GM23338 (cell line): ENCODE measurements around the gene EDIL3. TPM values are rescaled to one million over a fixed set of nuclear protein-coding genes. Genes with fewer than 3 reads are reported as not detected.

Experiments
- ATAC-seq: fragments of 200-7000 bp; cut with Tn5 transposase; 3 replicates; pipeline ENCODE4 v1.9.1; 2020
- DNase-seq: peaks from one replicate; pipeline ENCODE4 v3.0.0-alpha.2; 2015; ENCODE audit warnings: low spot score
- H2AFZ ChIP-seq: fragments of 200-600 bp; sonication (generic); 2 replicates; pipeline ENCODE4 v1.8.0; 2016; ENCODE audit warnings: antibody characterized with exemption, mild to moderate bottlenecking, moderate library complexity
- H3F3A ChIP-seq: fragments of 200-600 bp; sonication (generic); replicated peaks from 2 replicates; pipeline ENCODE4 v1.8.0; 2017; ENCODE audit warnings: antibody characterized with exemption, mixed run types, low read depth
- H3K27ac ChIP-seq: fragments of 200-600 bp; sonication (generic); 2 replicates; pipeline ENCODE4 v1.6.1; 2016; ENCODE audit warnings: low read depth
- H3K27me3 ChIP-seq: fragments of 200-600 bp; sonication (generic); 2 replicates; pipeline ENCODE4 v1.8.0; 2016; ENCODE audit warnings: mild to moderate bottlenecking, mixed run types, moderate library complexity; ENCODE audit not compliant: insufficient read depth
- H3K36me3 ChIP-seq: fragments of 200-600 bp; sonication (generic); 2 replicates; pipeline ENCODE4 v1.8.0; 2016; ENCODE audit warnings: mild to moderate bottlenecking; ENCODE audit not compliant: insufficient read depth
- H3K4me1 ChIP-seq: fragments of 200-600 bp; sonication (generic); 2 replicates; pipeline ENCODE4 v1.8.0; 2016; ENCODE audit warnings: mild to moderate bottlenecking, moderate library complexity; ENCODE audit not compliant: insufficient read depth
- H3K4me2 ChIP-seq: fragments of 200-600 bp; sonication (generic); 2 replicates; pipeline ENCODE4 v1.7.1; 2017; ENCODE audit warnings: mixed run types
- H3K4me3 ChIP-seq: fragments of 200-600 bp; sonication (generic); 2 replicates; pipeline ENCODE4 v1.6.1; 2016; ENCODE audit warnings: mixed run types
- H3K79me2 ChIP-seq: fragments of 200-600 bp; sonication (generic); replicated peaks from 2 replicates; pipeline ENCODE4 v1.8.0; 2017; ENCODE audit warnings: mild to moderate bottlenecking; ENCODE audit not compliant: insufficient read depth
- H3K9me2 ChIP-seq: fragments of 200-600 bp; sonication (generic); 2 replicates; pipeline ENCODE4 v1.8.0; 2017; ENCODE audit not compliant: insufficient read depth
- H4K20me1 ChIP-seq: fragments of 200-600 bp; sonication (generic); replicated peaks from 2 replicates; pipeline ENCODE4 v1.8.0; 2017; ENCODE audit warnings: mild to moderate bottlenecking; ENCODE audit not compliant: insufficient read depth
- H3K27ac Mint-ChIP-seq: 2 replicates; pipeline ENCODE4 v1.8.0; 2020; ENCODE audit warnings: inconsistent platforms, mild to moderate bottlenecking, moderate library complexity, mixed read lengths
- H3K27me3 Mint-ChIP-seq: 3 replicates; pipeline ENCODE4 v1.8.0; 2022; ENCODE audit warnings: low read depth, mild to moderate bottlenecking, moderate library complexity, mixed read lengths, inconsistent platforms; ENCODE audit not compliant: insufficient read depth, poor library complexity
- H3K36me3 Mint-ChIP-seq: 3 replicates; pipeline ENCODE4 v1.8.0; 2021; ENCODE audit warnings: low read depth, mild to moderate bottlenecking, inconsistent platforms, moderate library complexity, mixed read lengths
- H3K4me1 Mint-ChIP-seq: 3 replicates; pipeline ENCODE4 v1.8.0; 2020; ENCODE audit warnings: mild to moderate bottlenecking, inconsistent platforms, mixed read lengths
- H3K4me3 Mint-ChIP-seq: 3 replicates; pipeline ENCODE4 v1.8.0; 2021; ENCODE audit warnings: moderate library complexity, mild to moderate bottlenecking, inconsistent platforms, mixed read lengths
- H3K9me3 Mint-ChIP-seq: 3 replicates; pipeline ENCODE4 v1.8.0; 2020; ENCODE audit warnings: moderate library complexity, mild to moderate bottlenecking, inconsistent platforms, mixed read lengths
- CREB1 ChIP-seq: fragments of 250-450 bp; sonication (Bioruptor Pico); IDR thresholded peaks from 2 replicates; pipeline ENCODE4 v1.5.0; 2020; ENCODE audit warnings: low read depth, mild to moderate bottlenecking, moderate library complexity
- CTCF ChIP-seq, 2 experiments: fragments of 200-600 bp in 1 of 2; sonication (generic) in 1 of 2; conservative IDR thresholded peaks; 2 replicates each; pipeline versions ENCODE4 v1.5.1 to v1.6.1; 2016 to 2017; ENCODE audit warnings: antibody characterized with exemption in 2 of 2, low read depth in 2 of 2, mild to moderate bottlenecking in 2 of 2, moderate library complexity in 1 of 2
- ETS1 ChIP-seq: IDR thresholded peaks from 2 replicates; pipeline ENCODE4 v1.6.1; 2016; ENCODE audit warnings: antibody characterized with exemption
- EZH2 ChIP-seq: fragments of 200-600 bp; sonication (generic); IDR thresholded peaks from one replicate; pipeline ENCODE4 v1.8.0; 2017; ENCODE audit warnings: antibody characterized with exemption, mild to moderate bottlenecking, low read depth; ENCODE audit not compliant: unreplicated experiment
- JUNB ChIP-seq: IDR thresholded peaks from one replicate; pipeline ENCODE4 v1.6.1; 2016; ENCODE audit warnings: antibody characterized with exemption; ENCODE audit not compliant: unreplicated experiment
- POLR2AphosphoS5 ChIP-seq: IDR thresholded peaks from 2 replicates; pipeline ENCODE4 v1.6.1; 2016; ENCODE audit warnings: antibody characterized with exemption, low read depth
- STAT1 ChIP-seq: IDR thresholded peaks from one replicate; pipeline ENCODE4 v1.6.1; 2016; ENCODE audit warnings: antibody characterized with exemption; ENCODE audit not compliant: unreplicated experiment
- ZNF462 ChIP-seq: fragments of 250-450 bp; sonication (Bioruptor Pico); IDR thresholded peaks from 2 replicates; pipeline ENCODE4 v1.5.0; 2020; ENCODE audit warnings: mild to moderate bottlenecking, moderate library complexity
- polyA plus RNA-seq: library from polyadenylated mRNA; unstranded; fragments of >200 nt; fragmentation: Nextera tagmentation; extraction: Ambion mirVana; gene quantifications from 2 replicates; pipeline ENCODE4 v1.2.1, GENCODE V29; 2016
- total RNA-seq: library from RNA; depleted of rRNA; stranded (reverse); fragments of >200 nt; shearing (Covaris generic); gene quantifications from 2 replicates; pipeline ENCODE4 v1.2.3, GENCODE V29; 2014

The EDIL3 gene
- total and polyA plus RNA-seq, 2 experiments from 2014 or later = 43.3 to 61.9 TPM

GRCh38 chr5:84419742-84420141 lies 35.1 kb upstream of the EDIL3 start:
- H3F3A ChIP-seq = no peaks in the 10 kb centered on the region
- no peaks in the 10 kb centered on the region for H3K9me2 ChIP-seq
- H3K27me3 ChIP-seq = no peaks in the 10 kb centered on the region
- Mint-ChIP-seq H3K9me3 (no peaks in the 10 kb centered on the region; the same call in 2 of the 3 replicates), H3K27ac (no peak overlapping the region), H3K4me1 (no peaks in the 10 kb centered on the region), H3K4me3 (no peak overlapping the region), H3K27me3 (no peaks in the 10 kb centered on the region), H3K36me3 (peaks cover 5% of the 10 kb centered on the region; the same call in 2 of the 3 replicates)
- ATAC-seq (no peak), DNase-seq (peak; percentile 8)
- no peak overlapping the region for H2AFZ ChIP-seq
- no peak overlapping the region for H3K27ac ChIP-seq
- H3K4me3 ChIP-seq = no peak overlapping the region
- no peak for TF ChIP-seq ETS1
- no peak for TF ChIP-seq EZH2
- TF ChIP-seq POLR2AphosphoS5 = no peak
- TF ChIP-seq STAT1 = no peak
- no peak for TF ChIP-seq CREB1 (CRISPR knock-in tag)
- TF ChIP-seq CTCF (conservative IDR thresholded peaks at IDR 0.05; ENCODE audit: low read depth in 2 of 2) = no peak
- no peak for TF ChIP-seq JUNB
- TF ChIP-seq ZNF462 = no peak
- H3K36me3 ChIP-seq = no peaks in the 10 kb centered on the region
- H3K79me2 ChIP-seq = no peaks in the 10 kb centered on the region
- no peak overlapping the region for H3K4me2 ChIP-seq
- no peaks in the 10 kb centered on the region for H3K4me1 ChIP-seq
- no peaks in the 10 kb centered on the region for H4K20me1 ChIP-seq
